Gastrocnemius medialis (tissue), 4 donors: Measurements from ENCODE around the gene MLST8. TPM values are rescaled to one million over a fixed set of nuclear protein-coding genes. Genes with fewer than 3 reads are reported as not detected.
A peak's percentile ranks its signal among the peaks of the same experiment; 100 is the strongest.

Experiments used
- ATAC-seq, 2 donors: fragments of 150-250 bp; one replicate each; pipeline ENCODE4 v1.9.1; 2016
- DNase-seq, 2 donors: peaks; one replicate each; pipeline ENCODE4 v3.0.0-alpha.2; 2019
- H3K27ac ChIP-seq, 4 donors: fragments of 200-600 bp; sonication (generic); 1 replicate in 1 of 4; 2 replicates in 3 of 4; pipeline ENCODE4 v1.5.1; 2016 to 2018; ENCODE audit warnings: mild to moderate bottlenecking in 2 of 4, moderate library complexity in 1 of 4
- H3K27me3 ChIP-seq, 3 donors: fragments of 200-600 bp; sonication (generic) in 2 of 3; 1 replicate in 1 of 3; 2 replicates in 2 of 3; pipeline versions ENCODE4 v1.5.1 to v1.6.0; 2016 to 2019; ENCODE audit warnings: mild to moderate bottlenecking in 1 of 3, moderate library complexity in 1 of 3
- H3K36me3 ChIP-seq, 2 donors: fragments of 200-600 bp; sonication (generic) in 1 of 2; one replicate each; pipeline ENCODE4 v1.5.1; 2017 to 2018
- H3K4me1 ChIP-seq, 2 donors: fragments of 200-600 bp; sonication (generic) in 1 of 2; one replicate each; pipeline ENCODE4 v1.5.1; 2016 to 2017; ENCODE audit warnings: mild to moderate bottlenecking in 2 of 2
- H3K4me3 ChIP-seq, 4 donors: fragments of 200-600 bp; sonication (generic) in 3 of 4; 1 replicate in 1 of 4; 2 replicates in 3 of 4; pipeline ENCODE4 v1.5.1; 2016 to 2019; ENCODE audit warnings: mild to moderate bottlenecking in 2 of 4
- H3K9me3 ChIP-seq, 3 donors: fragments of 200-600 bp; sonication (generic) in 2 of 3; 1 replicate in 1 of 3; 2 replicates in 2 of 3; pipeline ENCODE4 v1.5.1; 2016 to 2019
- POLR2A ChIP-seq, 2 donors: fragments of 450-650 bp; IDR thresholded peaks; one replicate each; pipeline ENCODE4 v1.6.1; 2017; ENCODE audit warnings: antibody characterized with exemption in 2 of 2, mild to moderate bottlenecking in 2 of 2, moderate library complexity in 2 of 2
- in situ Hi-C, 4 donors: fragments of 200-750 bp; cut with MboI; loops; one replicate each; pipeline versions ENCODE4 v1.15.0 to v1.8.0; 2017; ENCODE audit warnings: low sequenced_read_pairs in 4 of 4
- intact Hi-C: fragments of 100-400 bp; cut with DNase I; formaldehyde crosslinking; loops from one replicate; pipeline ENCODE4 v1.15.1; 2023; ENCODE audit warnings: low total_unique reads
- total RNA-seq, 4 donors: library from RNA; depleted of rRNA; stranded (reverse); fragments of >200 nt; gene quantifications; one replicate each; pipeline versions ENCODE4 v1.1.0 to v1.2.3, GENCODE V29; 2016
- TF ChIP-seq, protein P1 (sequence below), 5 experiments: fragments of 450-650 bp in 3 of 5; fragments of 200-600 bp in 2 of 5; sonication (generic) in 2 of 5; IDR thresholded peaks in 4 of 5; conservative IDR thresholded peaks in 1 of 5; 1 replicate in 4 of 5; 2 replicates in 1 of 5; pipeline ENCODE4 v1.5.1; 2016 to 2019; ENCODE audit warnings: antibody characterized with exemption in 5 of 5, mild to moderate bottlenecking in 3 of 5, moderate library complexity in 3 of 5

MLST8 gene
- total RNA-seq, 4 donors from 2014 or later = 40.3 to 77.0 (median 73.5) TPM

DNA sequence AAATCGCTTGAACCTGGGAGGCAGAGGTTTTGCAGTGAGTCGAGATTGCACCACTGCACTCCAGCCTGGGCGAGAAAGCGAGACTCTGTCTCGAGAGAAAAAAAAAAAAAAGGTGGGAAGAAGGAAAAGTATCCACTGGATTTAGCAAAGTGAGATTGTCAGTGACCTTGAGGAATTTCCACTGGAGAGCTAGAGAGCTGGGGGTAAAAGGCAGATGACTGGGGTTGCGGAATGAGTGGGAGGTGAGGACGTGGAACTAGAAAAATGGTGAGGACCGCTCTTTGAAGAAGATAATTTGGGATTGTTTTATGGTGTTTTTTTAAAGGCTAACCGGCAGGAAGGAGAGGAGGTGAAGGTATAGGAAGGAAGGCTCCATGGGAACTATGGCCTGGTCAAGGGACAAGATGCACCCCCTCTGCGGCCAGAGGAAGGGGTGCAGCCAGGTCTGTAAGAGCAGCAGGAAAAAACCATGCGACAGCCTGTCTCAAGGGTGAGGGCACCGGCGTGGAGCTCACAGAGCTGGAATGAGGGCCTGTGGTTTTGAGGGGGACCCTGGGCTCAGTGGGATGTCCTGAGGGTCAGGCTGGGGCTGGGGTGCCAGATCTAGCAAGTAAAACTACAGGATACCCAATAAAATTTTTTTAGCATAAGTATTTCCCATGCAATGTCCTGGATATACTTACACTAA, 694 bp upstream of the MLST8 start:
- no peaks in the 10 kb centered on the region for H3K9me3 ChIP-seq

DNA sequence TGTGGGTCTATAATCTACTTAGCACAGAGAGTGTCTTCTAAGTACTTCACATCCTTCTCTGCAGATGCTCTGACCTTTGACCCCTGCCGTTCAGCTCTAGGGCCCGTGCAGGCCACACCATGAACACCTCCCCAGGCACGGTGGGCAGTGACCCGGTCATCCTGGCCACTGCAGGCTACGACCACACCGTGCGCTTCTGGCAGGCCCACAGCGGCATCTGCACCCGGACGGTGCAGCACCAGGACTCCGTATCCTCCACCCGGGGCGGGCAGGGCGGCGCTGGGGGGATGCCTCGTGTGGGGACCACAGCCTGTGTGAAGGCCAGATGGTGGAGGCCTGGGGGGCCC, 686 bp downstream of the MLST8 start:
- TF ChIP-seq, protein P1, sequence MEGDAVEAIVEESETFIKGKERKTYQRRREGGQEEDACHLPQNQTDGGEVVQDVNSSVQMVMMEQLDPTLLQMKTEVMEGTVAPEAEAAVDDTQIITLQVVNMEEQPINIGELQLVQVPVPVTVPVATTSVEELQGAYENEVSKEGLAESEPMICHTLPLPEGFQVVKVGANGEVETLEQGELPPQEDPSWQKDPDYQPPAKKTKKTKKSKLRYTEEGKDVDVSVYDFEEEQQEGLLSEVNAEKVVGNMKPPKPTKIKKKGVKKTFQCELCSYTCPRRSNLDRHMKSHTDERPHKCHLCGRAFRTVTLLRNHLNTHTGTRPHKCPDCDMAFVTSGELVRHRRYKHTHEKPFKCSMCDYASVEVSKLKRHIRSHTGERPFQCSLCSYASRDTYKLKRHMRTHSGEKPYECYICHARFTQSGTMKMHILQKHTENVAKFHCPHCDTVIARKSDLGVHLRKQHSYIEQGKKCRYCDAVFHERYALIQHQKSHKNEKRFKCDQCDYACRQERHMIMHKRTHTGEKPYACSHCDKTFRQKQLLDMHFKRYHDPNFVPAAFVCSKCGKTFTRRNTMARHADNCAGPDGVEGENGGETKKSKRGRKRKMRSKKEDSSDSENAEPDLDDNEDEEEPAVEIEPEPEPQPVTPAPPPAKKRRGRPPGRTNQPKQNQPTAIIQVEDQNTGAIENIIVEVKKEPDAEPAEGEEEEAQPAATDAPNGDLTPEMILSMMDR (IDR thresholded peaks at IDR 0.05 in 4 of 5, conservative IDR thresholded peaks at IDR 0.05 in 1 of 5) = no peak
- no peak for TF ChIP-seq POLR2A (IDR thresholded peaks at IDR 0.05)
- Histone ChIP-seq H3K4me3 (peak overlapping the region; percentile 82 to 94 (median 92)), H3K27ac (peak overlapping the region; percentile 96 to 100 (median 100)), H3K4me1 (peaks cover 26% of the 10 kb centered on the region in 2 donors), H3K27me3 (no peaks in the 10 kb centered on the region), H3K9me3 (no peaks in the 10 kb centered on the region), H3K36me3 (peaks cover 0 to 35% of the 10 kb centered on the region in 2 donors)
- ATAC-seq (no peak), DNase-seq (no peak)
- intact Hi-C loops = loop anchor here (1.0 kb wide), 3 partner anchors 8 to 62 kb away; partner anchors contain the start of genes E4F1, PGP and RNPS1
- in situ Hi-C loops = no loop called here

More for the DNA sequence above, 694 bp upstream of the MLST8 start:
- H3K27ac ChIP-seq = peak overlapping the region; percentile 96 to 100 (median 100)
- in situ Hi-C loops (no loop called here), intact Hi-C loops (loop anchor here (1.0 kb wide), 3 partner anchors 10 to 64 kb away; partner anchors contain the start of genes E4F1, PGP and RNPS1)
- H3K4me3 ChIP-seq = peak overlapping the region; percentile 82 to 94 (median 92)
- TF ChIP-seq, protein P1 (IDR thresholded peaks at IDR 0.05 in 4 of 5, conservative IDR thresholded peaks at IDR 0.05 in 1 of 5) = no peak
- no peak for TF ChIP-seq POLR2A (IDR thresholded peaks at IDR 0.05)
- ATAC-seq = no peak
- H3K27me3 ChIP-seq = no peaks in the 10 kb centered on the region
- DNase-seq = no peak
- H3K36me3 ChIP-seq = peaks cover 0 to 30% of the 10 kb centered on the region in 2 donors
- peaks cover 14 to 17% of the 10 kb centered on the region in 2 donors for H3K4me1 ChIP-seq

DNA sequence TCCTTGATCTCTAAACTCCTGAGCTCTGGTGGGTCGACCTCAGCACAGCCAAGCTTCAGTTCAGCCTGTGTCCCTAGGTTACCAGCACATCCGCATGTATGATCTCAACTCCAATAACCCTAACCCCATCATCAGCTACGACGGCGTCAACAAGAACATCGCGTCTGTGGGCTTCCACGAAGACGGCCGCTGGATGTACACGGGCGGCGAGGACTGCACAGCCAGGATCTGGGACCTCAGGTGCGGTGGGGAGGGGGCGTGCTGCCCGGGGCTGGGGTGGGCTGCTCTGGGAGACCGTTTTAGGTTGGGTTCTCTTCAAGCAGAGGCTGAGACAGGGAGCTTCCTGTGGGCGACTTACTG, 1.1 kb downstream of the MLST8 start:
- Histone ChIP-seq H3K27me3 (no peaks in the 10 kb centered on the region), H3K36me3 (peaks cover 0 to 35% of the 10 kb centered on the region in 2 donors), H3K9me3 (no peaks in the 10 kb centered on the region), H3K4me1 (peaks cover 30% of the 10 kb centered on the region in 2 donors), H3K4me3 (peak overlapping the region in 3 of 4 donors; percentile 82 to 94 (median 90)), H3K27ac (peak overlapping the region; percentile 96 to 100 (median 100))
- DNase-seq = no peak
- in situ Hi-C loops = no loop called here
- ATAC-seq = no peak
- TF ChIP-seq, protein P1 (IDR thresholded peaks at IDR 0.05 in 4 of 5, conservative IDR thresholded peaks at IDR 0.05 in 1 of 5) = no peak
- no peak for TF ChIP-seq POLR2A (IDR thresholded peaks at IDR 0.05)
- intact Hi-C loops = no loop called here

DNA sequence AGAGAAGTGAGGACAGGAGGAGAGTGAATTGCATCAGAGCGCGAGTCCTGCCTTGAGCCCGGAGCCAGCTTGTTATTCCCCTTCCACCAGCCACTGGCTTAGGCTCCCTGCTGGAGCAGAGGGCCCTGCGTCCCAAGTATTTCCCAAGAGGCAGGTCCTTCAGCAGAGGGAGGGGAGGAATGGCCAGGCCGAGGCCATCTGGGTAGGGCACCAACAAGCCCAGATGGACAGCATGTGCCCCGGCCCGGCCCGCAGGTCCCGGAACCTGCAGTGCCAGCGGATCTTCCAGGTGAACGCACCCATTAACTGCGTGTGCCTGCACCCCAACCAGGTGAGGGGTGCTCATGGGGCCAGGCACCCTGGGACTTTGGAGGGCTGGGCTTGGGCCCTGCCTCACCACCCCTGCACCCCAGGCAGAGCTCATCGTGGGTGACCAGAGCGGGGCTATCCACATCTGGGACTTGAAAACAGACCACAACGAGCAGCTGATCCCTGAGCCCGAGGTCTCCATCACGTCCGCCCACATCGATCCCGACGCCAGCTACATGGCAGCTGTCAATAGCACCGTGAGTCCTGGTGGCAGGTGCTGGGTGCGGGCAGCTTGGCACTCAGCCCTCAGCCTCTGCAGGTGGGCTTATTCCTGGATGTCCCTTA, 1.7 kb downstream of the MLST8 start:
- H3K27ac ChIP-seq = peak overlapping the region; percentile 96 to 100 (median 100)
- H3K9me3 ChIP-seq = no peaks in the 10 kb centered on the region
- no peaks in the 10 kb centered on the region for H3K27me3 ChIP-seq
- TF ChIP-seq POLR2A (IDR thresholded peaks at IDR 0.05) = no peak
- TF ChIP-seq, protein P1 (IDR thresholded peaks at IDR 0.05 in 4 of 5, conservative IDR thresholded peaks at IDR 0.05 in 1 of 5) = no peak
- ATAC-seq (no peak), DNase-seq (no peak)
- peaks cover 35% of the 10 kb centered on the region in 2 donors for H3K4me1 ChIP-seq
- no peak overlapping the region for H3K4me3 ChIP-seq
- intact Hi-C loops (no loop called here), in situ Hi-C loops (no loop called here)
- H3K36me3 ChIP-seq = peaks cover 0 to 35% of the 10 kb centered on the region in 2 donors
